HCEC 1CT (cell line): ENCODE results near the gene LCMT2.

Experiments used
- DNase-seq: peaks from one replicate; pipeline ENCODE4 v3.0.0-alpha.2; 2017

Gene LCMT2

GRCh38 chr15:43275740-43276562 is 54.4 kb downstream of the LCMT2 start:
- DNase-seq: no peak

- DNase-seq: peak; percentile 4
These were observed 56.2 kb downstream of the LCMT2 start for GRCh38 chr15:43274136-43274535.
